Measurements from ENCODE around the gene GOLGA6D.
"Not testable (repeated sequence)": the region's sequence is repeated elsewhere in the genome, so short reads cannot be mapped to it uniquely, and the experiment has no call there.

The GOLGA6D gene

GRCh38 chr15:75278497-75278896, 4.1 kb upstream of the GOLGA6D start:
- DNase-seq (ENCODE audit: low spot score) = not testable (repeated sequence)

DNA sequence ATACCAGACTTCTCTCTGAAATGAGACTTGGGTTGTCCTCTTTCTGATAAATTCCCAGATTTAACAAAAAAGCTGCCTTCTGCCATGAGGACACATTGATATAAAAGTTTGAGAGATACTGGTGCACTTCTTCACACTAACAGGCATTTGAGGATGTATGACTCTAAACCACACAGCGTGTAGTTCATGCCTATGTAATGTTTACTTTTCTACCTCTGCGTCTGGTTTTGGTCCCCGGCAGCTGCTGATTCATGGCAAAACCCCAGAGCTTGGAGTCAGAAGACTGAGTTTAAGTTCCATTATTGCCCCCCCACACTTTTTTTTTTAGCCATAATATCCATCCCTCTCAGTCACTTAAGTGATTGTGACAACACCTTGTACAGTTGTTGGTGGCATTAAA, 1.5 kb downstream of the GOLGA6D start:
- not testable (repeated sequence) for DNase-seq (ENCODE audit: low spot score)

DNA sequence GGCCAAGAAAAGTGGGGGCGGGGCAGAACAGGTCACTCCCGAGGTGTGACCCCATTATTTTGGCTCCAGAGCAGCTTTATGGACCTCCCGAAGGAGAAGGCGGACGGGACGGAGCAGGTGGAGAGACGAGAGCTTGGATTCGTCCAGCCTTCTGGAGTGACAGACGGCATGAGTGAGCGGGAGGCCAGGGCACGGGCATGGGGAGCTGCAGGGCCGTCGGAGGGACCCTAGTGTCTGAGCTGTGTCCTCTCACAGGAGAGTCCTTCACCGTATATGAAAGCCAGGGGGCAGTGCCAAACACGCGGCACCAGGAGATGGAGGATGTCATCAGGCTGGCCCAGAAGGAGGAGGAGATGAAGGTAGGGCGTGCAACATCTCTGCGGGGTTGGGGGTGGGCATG, 11.0 kb downstream of the GOLGA6D start:
- not testable (repeated sequence) for DNase-seq (ENCODE audit: low spot score)

GRCh38 chr15:75298541-75299310, 16.1 kb downstream of the GOLGA6D start:
- DNase-seq (ENCODE audit: low spot score) = not testable (repeated sequence)

DNA sequence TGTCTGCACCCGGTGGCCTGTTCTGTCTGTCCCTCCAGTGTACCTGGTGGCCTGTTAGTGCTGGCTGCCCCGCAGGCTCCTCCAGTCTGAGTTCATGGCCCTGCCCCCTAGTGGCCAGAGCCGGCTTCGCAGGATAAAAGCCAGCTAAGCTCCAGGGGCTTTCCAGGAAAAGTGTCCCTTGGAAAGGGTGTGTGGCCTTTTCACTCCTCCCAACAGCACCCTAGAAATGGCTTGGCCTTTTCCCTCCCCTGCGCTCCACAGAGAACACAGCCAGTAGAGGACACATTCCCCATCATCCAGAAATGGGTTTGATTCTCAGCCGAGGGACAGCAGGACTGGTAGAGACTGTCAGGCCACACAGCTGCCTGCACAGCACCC, 16.7 kb downstream of the GOLGA6D start:
- DNase-seq (ENCODE audit: low spot score) = peak; percentile 58

DNA sequence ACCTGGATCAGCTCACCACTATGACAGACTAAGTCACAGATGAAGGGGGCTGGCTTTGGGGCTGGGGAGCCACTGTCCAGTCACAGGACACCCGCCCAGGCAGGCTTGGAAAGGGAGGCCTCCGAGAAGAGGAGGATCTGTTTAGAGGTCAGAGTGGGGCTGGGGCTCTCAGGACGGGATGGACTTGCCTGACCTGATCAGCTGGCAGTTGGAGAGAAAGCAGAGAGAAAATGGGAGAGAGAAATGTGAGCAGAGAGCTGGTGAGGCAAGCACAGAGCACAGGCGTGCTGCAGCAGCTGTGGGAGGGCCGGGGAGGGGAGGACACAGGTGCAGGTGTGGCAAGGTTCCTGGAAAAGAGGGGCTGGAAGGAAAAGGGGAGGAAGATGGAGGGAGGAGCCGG, 17.4 kb downstream of the GOLGA6D start:
- DNase-seq (ENCODE audit: low spot score) = not testable (repeated sequence)

DNA sequence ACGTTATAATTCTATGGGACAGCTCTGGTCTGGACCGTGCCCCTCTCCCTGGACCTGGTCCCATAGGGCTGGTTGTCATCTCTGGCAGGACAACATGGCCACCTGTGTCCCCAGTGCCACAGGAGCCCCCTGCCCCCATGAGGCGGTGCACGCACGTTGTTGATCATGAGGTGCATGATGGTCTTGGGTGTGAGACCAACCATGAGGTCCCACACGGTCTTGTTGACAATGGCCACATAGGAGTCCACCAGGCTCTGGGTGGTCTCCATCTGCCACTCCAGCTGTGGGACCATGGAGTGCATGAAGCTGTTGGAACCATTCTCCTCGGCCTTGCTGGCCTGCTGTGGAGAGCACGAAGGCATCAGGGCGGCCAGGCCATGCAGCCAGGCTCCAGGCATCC, 19.7 kb downstream of the GOLGA6D start:
- DNase-seq (ENCODE audit: low spot score) = no peak

DNA sequence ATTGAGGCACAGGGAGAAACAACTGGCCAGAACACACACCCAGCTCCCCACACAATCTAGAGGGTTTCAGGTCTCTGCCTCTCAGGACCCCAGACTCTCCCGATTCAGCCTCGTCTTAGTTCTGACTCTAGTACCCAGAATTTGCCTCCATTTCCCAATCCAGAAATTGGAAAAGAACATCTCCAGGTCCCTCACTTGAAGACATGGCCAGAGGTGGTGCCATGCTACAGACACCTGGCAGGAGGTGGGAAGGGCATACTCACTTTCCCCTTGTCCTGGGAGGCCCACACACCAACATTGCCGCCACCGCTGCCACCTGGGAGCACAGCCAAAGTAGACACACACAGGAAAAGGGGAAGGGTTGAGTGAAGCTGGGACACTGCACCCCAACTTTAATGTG, 20.1 kb downstream of the GOLGA6D start:
- not testable (repeated sequence) for DNase-seq (ENCODE audit: low spot score)

DNA sequence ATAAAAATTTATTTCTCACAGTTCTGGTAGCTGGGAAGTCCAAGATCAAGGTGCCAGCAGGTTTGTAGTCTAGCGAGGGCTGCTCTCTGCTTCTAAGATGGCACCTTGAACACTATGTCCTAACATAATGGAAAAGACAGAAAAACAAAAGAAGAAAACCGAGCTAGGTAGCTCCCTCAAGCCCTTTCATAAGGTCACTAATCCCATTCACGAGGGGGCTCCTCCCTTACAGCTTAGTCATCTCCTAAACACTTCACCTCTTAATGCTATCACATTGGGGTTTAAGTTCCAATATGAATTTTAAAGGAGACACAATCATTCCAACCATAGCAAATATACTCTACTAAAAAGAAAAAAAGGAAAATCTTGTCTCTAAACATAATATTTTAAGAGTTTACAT, 23.6 kb downstream of the GOLGA6D start:
- DNase-seq (ENCODE audit: low spot score) = no peak

DNA sequence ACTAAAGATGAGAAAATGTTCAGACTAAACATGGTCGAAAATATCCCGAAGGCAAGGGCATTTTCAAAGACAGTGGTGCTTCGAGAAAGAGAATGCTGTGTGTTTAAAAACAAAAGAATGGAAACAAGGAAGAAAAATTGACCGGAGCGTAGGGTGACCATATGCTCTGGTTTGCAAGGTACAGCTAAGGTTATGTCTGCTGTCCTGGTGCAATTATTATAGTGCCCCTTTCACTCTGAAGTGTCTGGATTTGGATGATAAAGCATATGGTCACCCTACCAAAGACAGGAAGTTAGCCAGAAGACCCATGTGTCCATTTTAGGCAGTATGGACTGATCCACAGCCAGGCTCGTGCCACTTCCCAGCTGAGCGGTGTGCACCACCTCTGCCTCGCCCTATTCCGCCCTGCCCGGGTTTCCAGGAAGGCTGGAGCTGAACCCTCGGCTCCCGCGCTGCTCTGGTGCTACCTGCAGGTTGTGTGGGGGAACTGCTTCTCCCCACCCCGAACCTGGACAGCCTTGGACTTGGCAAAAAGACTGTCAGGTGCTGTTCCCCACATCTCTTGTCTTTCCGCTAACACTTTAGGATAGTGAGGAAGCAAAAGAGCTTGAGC, 25.2 kb downstream of the GOLGA6D start:
- DNase-seq (ENCODE audit: low spot score) = peak; percentile 24

DNA sequence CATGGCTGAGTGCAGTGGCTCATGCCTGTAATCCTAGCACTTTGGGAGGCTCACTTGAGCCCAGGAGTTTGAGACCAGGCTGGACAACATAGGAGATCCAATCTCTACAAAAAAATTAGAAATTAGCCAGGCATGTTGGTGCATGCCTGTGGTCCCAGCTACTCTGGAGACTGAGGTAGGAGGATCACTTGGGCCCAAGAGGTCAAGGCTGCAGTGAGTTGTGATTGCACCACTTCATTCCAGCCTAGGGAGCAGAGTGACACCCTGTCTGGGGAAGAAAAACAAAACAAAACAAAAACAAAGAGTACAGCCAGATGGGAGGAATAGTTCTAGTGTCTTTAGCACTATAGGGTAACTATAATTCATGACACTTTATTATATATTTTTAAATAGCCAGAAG, 27.1 kb downstream of the GOLGA6D start:
- DNase-seq (ENCODE audit: low spot score) = no peak

GRCh38 chr15:75312548-75312947, 29.9 kb downstream of the GOLGA6D start:
- DNase-seq (ENCODE audit: low spot score) = peak; percentile 24

DNA sequence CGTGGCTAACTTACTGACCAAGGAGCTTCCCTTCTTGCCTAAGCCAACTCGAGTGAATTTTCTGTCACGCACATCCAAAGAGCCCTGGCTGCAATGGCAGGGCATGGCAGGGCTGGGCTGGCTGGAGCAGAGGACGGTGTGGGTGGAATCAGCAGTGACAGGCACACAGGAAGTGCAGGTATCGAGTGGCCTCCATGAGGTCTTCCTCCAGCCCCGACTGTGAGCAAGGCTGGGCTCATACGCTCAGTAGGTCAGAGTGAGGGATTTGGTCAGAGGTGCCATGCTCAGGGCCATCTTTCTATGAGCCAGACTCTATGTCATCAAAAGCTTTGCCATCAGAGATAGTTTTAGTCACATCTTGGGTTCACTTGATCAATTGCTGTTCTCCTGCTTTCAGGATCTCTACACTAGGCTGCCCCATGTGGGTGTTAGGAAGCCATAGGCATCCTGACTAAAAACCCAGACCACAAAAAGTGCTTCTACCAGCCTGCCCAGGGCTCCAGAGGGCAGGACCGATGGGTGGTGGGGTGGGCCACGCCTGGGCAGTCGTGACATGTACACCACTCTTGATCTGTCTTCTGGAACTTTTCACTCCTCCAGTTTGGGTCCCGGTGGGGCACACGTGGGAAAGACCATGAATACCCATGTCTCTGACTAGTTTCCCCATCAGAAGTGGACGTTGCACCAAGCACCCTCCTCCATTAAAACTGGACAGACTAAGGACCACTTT, 30.6 kb downstream of the GOLGA6D start:
- DNase-seq (ENCODE audit: low spot score) = no peak

GRCh38 chr15:75314552-75315290, 32.1 kb downstream of the GOLGA6D start:
- DNase-seq (ENCODE audit: low spot score) = no peak

DNA sequence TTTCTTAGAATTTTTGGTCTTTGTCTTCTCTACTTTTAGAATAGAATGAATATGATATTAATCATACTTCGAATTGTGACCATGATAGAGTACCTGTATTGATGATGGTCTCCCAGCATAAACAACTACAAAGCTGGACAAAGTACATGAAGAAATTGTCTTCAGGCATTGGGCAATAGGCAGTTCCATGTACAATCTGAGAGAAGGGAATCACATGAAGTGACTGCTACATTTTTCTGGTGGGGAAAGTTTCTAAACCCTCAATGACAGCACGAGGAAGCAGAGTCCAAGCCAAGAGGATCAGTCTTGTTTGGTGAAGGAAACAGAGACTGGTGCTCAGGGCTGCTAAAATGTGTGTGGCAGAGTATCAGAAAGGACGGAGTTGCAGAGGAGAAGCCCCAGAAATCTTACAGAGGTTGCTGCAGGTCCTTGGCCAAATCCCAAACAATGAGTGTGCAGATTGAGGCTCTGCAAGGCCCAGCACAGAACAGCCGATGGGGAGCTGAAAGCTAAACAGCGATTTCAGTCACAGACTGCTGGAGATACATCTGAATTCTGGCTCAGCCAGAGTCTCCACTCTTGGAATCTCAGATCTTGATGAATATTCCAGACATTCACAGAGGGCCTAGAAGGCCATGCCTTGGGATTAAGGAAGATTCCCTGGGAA, 36.7 kb downstream of the GOLGA6D start:
- DNase-seq (ENCODE audit: low spot score) = not testable (repeated sequence)

DNA sequence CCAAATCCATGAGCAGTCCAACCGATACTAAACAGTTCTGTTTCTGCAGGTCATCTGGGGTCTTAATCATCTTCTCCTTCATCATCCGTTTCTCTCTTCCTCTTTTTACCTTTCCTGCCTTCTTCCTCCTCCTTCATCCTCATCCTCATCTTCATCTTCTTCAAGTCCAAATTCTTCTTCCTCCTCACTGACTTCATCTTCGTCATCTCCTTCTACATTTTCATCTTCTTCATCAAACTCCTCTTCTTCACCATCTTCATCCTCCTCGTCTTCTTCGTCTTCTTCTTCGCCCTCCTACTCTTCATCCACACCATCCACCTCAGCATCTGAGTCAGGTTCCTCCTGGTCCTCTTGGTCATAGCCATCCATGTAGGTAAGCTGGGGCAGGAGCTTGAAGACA, 39.1 kb downstream of the GOLGA6D start:
- DNase-seq (ENCODE audit: low spot score) = no peak

- no peak for DNase-seq (ENCODE audit: low spot score)
These were observed 43.3 kb downstream of the GOLGA6D start for GRCh38 chr15:75325922-75326321.

DNA sequence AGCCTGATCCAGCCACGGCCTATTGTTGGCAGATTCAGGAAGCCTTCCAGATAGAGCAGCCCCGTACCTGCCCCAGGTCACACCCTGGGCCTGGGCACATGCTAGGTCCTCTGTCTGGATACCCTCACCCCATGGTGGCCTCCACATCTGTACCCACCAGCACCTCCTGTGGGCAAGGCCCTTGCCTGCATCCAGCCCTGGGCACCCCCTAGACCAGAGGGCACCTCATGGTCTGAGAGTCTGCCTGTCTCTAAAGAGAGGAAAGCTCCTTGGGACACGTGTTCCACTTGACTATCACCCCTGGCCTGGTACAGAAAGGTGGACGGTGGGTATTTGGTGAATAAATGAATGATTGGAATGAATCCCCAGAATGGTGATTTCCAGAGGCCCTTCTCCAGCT, 44.4 kb downstream of the GOLGA6D start:
- no peak for DNase-seq (ENCODE audit: low spot score)

- DNase-seq (ENCODE audit: low spot score) = no peak
These were observed 44.9 kb downstream of the GOLGA6D start for GRCh38 chr15:75327491-75327890.

GRCh38 chr15:75328493-75329314, 46.1 kb downstream of the GOLGA6D start:
- DNase-seq (ENCODE audit: low spot score) = no peak

DNA sequence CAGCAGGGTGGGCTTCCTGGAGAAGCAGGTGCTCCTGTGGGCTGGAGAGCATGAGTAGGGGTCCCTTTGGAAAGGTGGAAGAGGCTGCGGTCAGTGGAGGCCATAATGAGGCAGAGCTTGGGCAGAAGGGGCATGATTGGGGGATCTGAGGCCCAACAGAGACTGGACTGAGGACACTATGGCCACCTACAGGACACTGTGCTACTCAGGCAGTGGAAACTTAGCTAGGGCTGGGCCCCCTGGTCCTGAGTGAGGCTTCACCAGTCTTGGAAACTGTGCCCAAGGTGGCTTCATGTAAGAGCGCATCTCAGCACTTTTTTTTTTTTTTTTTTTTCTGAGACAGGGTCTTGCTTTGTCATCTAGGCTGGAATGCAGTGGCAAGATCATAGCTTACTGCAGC, 46.9 kb downstream of the GOLGA6D start:
- DNase-seq (ENCODE audit: low spot score) = no peak
